T1000 (cell line): ENCODE measurements around the gene TMEM236.

Source experiments
- DNase-seq: peaks from one replicate; lab custom pipeline; 2025; ENCODE audit warnings: mixed read lengths; lab: John Stamatoyannopoulos, UW

The TMEM236 gene

DNA sequence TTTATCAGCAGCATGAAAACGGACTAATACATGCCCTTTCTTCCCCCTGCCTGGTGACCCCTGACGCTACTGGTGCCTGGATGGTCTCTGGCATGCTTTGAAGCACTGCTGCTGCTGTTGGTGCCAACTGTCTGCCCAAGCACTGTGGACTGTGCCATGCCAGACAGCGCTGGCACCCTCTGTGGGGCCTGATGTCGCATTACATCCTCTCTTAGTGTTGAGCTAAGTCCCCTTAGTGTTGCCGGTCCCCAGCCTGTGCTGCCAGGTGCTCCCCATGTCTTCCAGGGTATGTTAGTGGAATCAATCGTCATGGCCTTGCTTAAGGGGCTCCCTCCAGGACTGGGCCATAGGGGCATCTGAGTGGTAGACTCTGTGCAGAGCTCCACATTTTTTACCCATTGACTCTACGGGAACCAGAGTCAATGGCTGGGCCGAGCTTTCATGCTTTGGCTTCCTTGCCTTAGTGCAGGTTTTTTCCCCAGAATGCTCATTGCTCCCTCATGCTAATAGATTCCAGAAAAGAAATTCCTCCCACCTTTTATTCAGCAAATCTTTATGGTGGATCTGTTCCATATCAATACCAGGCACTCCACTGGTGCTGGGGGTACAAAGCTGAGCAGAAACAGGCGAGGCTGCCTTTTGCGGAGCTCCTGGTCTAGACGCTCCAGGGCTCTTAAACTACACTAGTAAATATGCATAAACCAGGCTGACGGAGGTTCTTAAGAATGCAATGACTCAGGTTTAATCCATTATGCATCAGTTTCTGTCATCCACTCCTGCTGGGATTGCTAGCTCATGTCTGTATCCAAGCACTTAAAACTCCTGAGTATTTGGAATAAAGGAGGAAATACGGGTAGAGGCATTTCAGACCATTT lies 35.3 kb downstream of the TMEM236 start:
- no peak for DNase-seq

GRCh38 chr10:17788646-17789045 lies 36.6 kb downstream of the TMEM236 start:
- no peak for DNase-seq

GRCh38 chr10:17789396-17789795 lies 37.4 kb downstream of the TMEM236 start:
- DNase-seq = no peak

- DNase-seq = no peak
Observed at GRCh38 chr10:17790651-17791050, 38.6 kb downstream of the TMEM236 start.

DNA sequence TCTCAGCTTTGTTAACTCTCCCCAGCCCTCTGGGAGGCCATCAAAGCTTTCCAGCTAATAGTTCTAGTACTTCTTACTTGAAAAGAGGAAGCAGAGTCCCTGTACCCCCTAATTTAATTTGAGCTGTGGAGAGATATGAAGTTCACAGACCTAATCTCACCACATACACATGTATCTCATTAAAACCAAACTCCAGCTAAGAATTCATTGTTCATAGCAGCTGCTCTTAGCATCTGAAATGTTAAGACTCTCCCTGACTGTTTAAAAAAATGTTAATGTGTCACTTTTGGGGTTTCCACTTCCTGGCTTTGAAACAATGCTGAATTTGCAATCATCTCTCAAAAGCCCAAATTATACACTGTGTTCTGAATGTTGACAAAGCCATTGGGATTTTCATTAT lies 41.0 kb downstream of the TMEM236 start:
- no peak for DNase-seq

- DNase-seq = no peak
Observed at GRCh38 chr10:17793823-17794644, 42.0 kb downstream of the TMEM236 start.

GRCh38 chr10:17795083-17795482 lies 43.1 kb downstream of the TMEM236 start:
- DNase-seq = no peak

DNA sequence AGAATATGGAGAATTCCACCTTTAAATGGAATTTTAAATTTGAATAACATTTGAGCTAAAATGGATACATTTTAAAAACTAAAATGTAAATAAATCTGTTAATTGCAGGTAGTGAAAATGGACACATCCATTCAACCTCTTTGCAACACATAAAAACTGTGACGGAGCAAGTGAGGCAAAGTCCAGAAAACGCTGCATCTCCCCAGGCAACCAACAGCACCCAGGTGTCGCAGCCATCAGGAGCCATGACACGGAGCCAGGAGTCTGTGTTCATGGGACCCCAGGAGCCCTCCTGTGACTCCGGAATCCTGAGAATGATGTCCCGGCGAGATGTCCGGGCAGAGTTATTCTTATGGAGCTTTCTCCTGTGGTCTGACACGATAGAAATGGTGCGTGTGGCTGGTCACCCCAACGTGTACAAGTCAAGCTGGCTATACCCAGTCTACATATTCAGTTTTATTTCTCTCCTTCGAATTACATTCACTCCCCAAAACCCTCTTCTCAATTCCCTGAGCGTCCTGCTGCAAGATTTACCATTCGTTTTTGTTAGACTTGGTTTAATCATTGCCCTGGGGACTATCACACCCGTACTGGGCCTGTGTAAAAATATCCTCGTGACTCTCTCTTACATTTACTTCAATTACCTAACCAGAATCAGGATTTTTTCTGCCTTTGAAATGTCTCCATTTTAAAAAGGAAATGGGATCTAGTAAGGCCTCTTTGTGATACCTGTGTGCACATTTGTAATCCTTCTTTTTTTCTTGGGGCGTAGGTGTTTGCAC lies 44.0 kb downstream of the TMEM236 start:
- DNase-seq = no peak

DNA sequence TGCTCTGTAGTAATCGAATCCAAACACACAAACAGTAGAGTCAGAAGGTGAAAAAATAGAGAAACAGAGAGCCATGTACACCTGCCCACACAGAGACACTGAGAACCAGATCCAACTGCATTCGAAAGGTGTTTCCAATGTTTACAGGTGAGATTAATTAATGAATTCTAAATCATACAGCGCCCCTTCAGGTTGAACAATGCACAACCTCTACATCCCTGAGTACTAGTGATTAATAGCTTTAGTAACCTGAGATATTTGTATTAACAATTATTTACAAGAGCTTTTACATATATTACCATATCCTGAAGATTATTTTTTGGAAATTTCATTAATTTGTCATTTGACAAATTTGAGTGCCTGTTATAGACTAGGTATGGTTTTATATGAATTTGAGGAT lies 49.5 kb downstream of the TMEM236 start:
- no peak for DNase-seq

- no peak for DNase-seq
Observed at GRCh38 chr10:17802350-17802749, 50.3 kb downstream of the TMEM236 start.

DNA sequence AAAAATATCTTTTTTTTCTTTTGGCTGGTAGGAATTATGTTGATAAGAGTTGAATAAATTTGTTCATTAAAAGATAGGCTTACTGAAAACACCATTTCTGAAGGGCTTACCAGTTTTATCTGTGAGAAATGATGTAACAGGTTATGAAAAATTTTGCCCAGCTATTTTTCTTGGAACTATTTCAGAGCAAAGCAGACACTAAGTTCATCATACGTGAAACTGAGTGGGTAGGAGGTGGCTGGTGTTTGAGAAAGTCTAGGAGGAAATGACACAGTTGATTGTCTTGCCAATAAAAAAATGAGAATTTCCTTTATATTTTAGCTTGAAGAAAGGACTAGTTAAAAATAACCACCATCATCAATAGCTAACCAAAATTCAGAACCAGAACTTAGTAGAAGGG lies 51.0 kb downstream of the TMEM236 start:
- no peak for DNase-seq

- no peak for DNase-seq
Observed at GRCh38 chr10:17805330-17805729, 53.3 kb downstream of the TMEM236 start.

GRCh38 chr10:17805921-17806577 lies 54.0 kb downstream of the TMEM236 start:
- DNase-seq = no peak

GRCh38 chr10:17808971-17809841 lies 57.2 kb downstream of the TMEM236 start, which contains the start of gene MRC1:
Gene MRC1, plus strand, starts transcription at chr10:17809348. Its CDS starts 118 bp downstream, at chr10:17809466.
- DNase-seq = no peak

- DNase-seq = no peak
Observed at GRCh38 chr10:17811146-17811865, 59.3 kb downstream of the TMEM236 start.

DNA sequence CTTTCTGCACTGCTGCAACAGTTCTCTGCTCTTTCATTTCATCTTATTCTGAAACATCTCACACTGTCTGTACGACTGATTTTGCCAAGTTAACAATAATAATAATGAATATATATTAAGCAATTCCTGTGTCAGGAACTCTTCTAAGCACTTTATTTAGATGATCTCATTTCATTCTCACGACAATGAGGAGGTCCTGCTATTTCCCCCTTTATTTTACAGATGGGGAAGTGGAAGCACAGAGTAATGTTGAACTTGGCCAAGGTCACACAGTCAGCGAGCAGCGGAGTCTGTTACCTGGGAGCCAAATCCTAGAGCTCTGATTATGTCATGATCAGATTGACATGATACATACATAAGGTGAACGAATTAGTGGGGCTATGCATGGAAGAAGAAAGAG lies 63.0 kb downstream of the TMEM236 start:
- no peak for DNase-seq

- no peak for DNase-seq
Observed at GRCh38 chr10:17816199-17816598, 64.2 kb downstream of the TMEM236 start.

DNA sequence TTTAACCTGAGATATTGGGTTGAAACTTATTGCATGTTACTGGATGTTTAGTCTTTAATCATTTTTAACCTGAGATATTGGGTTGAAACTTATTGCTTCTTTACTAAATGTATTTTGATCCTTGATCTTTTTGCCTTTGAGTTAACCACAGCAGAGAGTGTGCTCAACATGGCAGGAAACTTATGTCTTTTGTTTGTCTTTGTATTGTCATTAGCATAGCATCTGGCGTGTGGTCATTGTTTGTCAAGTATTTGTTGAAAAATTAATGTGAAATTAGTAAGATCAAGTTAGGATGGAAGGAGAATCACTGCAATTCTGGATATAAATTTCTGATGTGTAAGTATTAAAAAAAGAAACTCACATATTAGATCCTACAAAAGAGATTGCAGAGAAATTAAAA lies 65.3 kb downstream of the TMEM236 start:
- DNase-seq = no peak

GRCh38 chr10:17817790-17818189 lies 65.8 kb downstream of the TMEM236 start:
- no peak for DNase-seq

DNA sequence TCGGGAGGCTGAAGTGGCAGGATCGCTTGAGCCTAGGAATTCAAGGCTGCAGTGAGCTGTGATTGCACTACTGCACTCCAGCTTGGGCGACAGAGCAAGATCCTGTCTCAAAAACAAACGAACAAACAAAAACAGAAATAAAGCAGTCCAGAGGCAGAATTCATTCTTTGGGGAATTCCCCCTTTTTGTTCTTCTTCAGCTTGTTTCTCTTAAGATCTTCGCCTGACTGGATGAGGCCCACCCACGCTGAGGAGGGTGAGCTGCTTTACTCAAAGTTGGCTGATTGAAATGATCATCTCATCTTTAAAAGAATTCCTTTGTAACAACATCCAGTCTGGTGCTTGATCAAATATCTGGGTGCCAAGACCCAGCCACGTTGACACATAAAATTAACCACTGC lies 67.8 kb downstream of the TMEM236 start:
- DNase-seq = no peak
